ENCODE data around the gene IGSF23. TPM values are rescaled to one million over a fixed set of nuclear protein-coding genes. Genes with fewer than 3 reads are reported as not detected.
A peak's percentile ranks its signal among the peaks of the same experiment; 100 is the strongest.

Gene IGSF23
- total and polyA plus RNA-seq, 11 donors, result 0.21 to 3.5 (median 0.83) TPM; not detected in 8

GRCh38 chr19:44570984-44571684 is 42.2 kb upstream of the IGSF23 start:
- Histone ChIP-seq H3K4me1 (no peaks in the 10 kb centered on the region), H3K9me3 (no peaks in the 10 kb centered on the region), H3K36me3 (no peaks in the 10 kb centered on the region), H3K4me3 (no peak overlapping the region), H3K27ac (no peak overlapping the region), H3K27me3 (peaks cover 0 to 17% (median 0%) of the 10 kb centered on the region in 9 donors)
- WGBS, 4 donors, result 54 to 56% (median 56%) methylated on average over 13 of the region's 13 CpGs
- intact Hi-C loops (cut with DNase I), result loop anchor here in 8 of 10 donors (1.0 to 10.0 kb wide), 7 partner anchors 86 to 204 kb away; partner anchors contain the start of gene CBLC (in 2 of the 8)
- ATAC-seq (peak in 3 of 4 donors; percentile 82 to 85 (median 84)), DNase-seq (peak in 4 of 5 donors; percentile 40 to 65 (median 52))
- TF ChIP-seq CTCF (IDR thresholded peaks at IDR 0.05) (peak; percentile 66 to 91 (median 80)), POLR2A (IDR thresholded peaks at IDR 0.05) (no peak)

- ATAC-seq, result peak in 1 of 4 donors; percentile 39
- Histone ChIP-seq H3K4me1 (no peaks in the 10 kb centered on the region), H3K9me3 (no peaks in the 10 kb centered on the region), H3K4me3 (no peak overlapping the region), H3K36me3 (no peaks in the 10 kb centered on the region), H3K27ac (no peak overlapping the region), H3K27me3 (peaks cover 0 to 11% (median 0%) of the 10 kb centered on the region in 9 donors)
- intact Hi-C loops (cut with DNase I), result loop anchor here in 8 of 10 donors (1.0 to 10.0 kb wide), 7 partner anchors 85 to 203 kb away; partner anchors contain the start of gene CBLC (in 2 of the 8)
- 84 to 95% (median 90%) methylated on average over 5 of the region's 5 CpGs for WGBS, 4 donors
- TF ChIP-seq CTCF (IDR thresholded peaks at IDR 0.05), result no peak
- no peak for TF ChIP-seq POLR2A (IDR thresholded peaks at IDR 0.05)
- no peak for DNase-seq
Measured at GRCh38 chr19:44571830-44572580, 41.4 kb upstream of the IGSF23 start.

- ATAC-seq, result no peak
Measured at GRCh38 chr19:44572581-44572900, 40.8 kb upstream of the IGSF23 start.

More at GRCh38 chr19:44572581-44572900, 40.8 kb upstream of the IGSF23 start:
- Histone ChIP-seq H3K9me3 (no peaks in the 10 kb centered on the region), H3K36me3 (no peaks in the 10 kb centered on the region), H3K27ac (no peak overlapping the region), H3K4me1 (no peaks in the 10 kb centered on the region), H3K27me3 (peaks cover 0 to 7% (median 0%) of the 10 kb centered on the region in 9 donors), H3K4me3 (no peak overlapping the region)
- WGBS, 4 donors, result 68 to 71% (median 70%) methylated on average over 4 of the region's 4 CpGs
- DNase-seq, result no peak
- TF ChIP-seq CTCF (IDR thresholded peaks at IDR 0.05), result no peak
- TF ChIP-seq POLR2A (IDR thresholded peaks at IDR 0.05), result no peak
- intact Hi-C loops (cut with DNase I), result loop anchor here in 5 of 10 donors (2.0 to 10.0 kb wide), 5 partner anchors 84 to 202 kb away; partner anchors contain the start of gene CBLC (in 2 of the 5)
